Neural crest cell (in vitro differentiated cells): ENCODE results near the gene LRMDA. TPM values are rescaled to one million over a fixed set of nuclear protein-coding genes. Genes with fewer than 3 reads are reported as not detected.

ENCODE experiments used
- DNase-seq: peaks from one replicate; pipeline ENCODE4 v3.0.0; 2021; ENCODE audit warnings: low read depth, mixed read lengths, low spot score
- H3K27ac Mint-ChIP-seq: one replicate; pipeline ENCODE4 v1.8.0; 2021; ENCODE audit warnings: mild to moderate bottlenecking, mixed read lengths; ENCODE audit not compliant: unreplicated experiment
- H3K27me3 Mint-ChIP-seq: 2 replicates; pipeline ENCODE4 v1.8.0; 2021; ENCODE audit warnings: low read depth, mild to moderate bottlenecking, mixed read lengths
- H3K36me3 Mint-ChIP-seq: 2 replicates; pipeline ENCODE4 v1.8.0; 2021; ENCODE audit warnings: low read depth, mild to moderate bottlenecking, mixed read lengths
- H3K4me1 Mint-ChIP-seq: 2 replicates; pipeline ENCODE4 v1.8.0; 2021; ENCODE audit warnings: mixed read lengths
- H3K4me3 Mint-ChIP-seq: one replicate; pipeline ENCODE4 v1.8.0; 2021; ENCODE audit warnings: mild to moderate bottlenecking, mixed read lengths
- H3K9me3 Mint-ChIP-seq: 2 replicates; pipeline ENCODE4 v1.8.0; 2021; ENCODE audit warnings: mixed read lengths
- total RNA-seq: library from RNA; stranded (reverse); gene quantifications from 2 replicates; pipeline ENCODE4 v1.2.1, GENCODE V29; 2021
- TF ChIP-seq, protein P1 (sequence below): fragments of 200-600 bp; sonication (generic); conservative IDR thresholded peaks from 2 replicates; pipeline ENCODE4 v1.5.0; 2021; ENCODE audit warnings: antibody characterized with exemption, mild to moderate bottlenecking

LRMDA gene
- total RNA-seq, 1 donor from 2014 or later, result 3.1 TPM

DNA sequence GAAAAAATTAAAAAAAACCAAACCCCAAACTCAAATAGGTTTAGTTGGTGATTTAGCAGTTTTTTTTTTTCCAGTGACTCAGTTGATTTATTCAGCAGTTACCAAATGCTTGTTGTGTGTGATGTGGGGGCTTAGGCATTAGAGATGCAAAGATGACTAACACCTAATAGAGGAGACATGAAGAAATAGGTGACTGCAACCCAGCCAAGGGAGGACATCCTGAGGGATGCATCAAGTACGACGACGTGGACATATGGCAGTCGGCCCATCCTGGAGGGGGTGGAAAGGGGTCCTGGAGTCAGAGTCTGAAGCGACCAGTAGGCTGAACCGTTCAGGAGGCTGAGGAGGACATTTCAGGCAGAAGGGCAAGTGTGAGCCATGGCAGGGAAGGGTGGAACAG lies 35.5 kb downstream of the LRMDA start:
- Mint-ChIP-seq H3K4me1 (peaks cover 12% of the 10 kb centered on the region), H3K4me3 (no peak overlapping the region), H3K9me3 (no peaks in the 10 kb centered on the region), H3K27me3 (no peaks in the 10 kb centered on the region), H3K36me3 (no peaks in the 10 kb centered on the region), H3K27ac (no peak overlapping the region)
- TF ChIP-seq, protein P1, sequence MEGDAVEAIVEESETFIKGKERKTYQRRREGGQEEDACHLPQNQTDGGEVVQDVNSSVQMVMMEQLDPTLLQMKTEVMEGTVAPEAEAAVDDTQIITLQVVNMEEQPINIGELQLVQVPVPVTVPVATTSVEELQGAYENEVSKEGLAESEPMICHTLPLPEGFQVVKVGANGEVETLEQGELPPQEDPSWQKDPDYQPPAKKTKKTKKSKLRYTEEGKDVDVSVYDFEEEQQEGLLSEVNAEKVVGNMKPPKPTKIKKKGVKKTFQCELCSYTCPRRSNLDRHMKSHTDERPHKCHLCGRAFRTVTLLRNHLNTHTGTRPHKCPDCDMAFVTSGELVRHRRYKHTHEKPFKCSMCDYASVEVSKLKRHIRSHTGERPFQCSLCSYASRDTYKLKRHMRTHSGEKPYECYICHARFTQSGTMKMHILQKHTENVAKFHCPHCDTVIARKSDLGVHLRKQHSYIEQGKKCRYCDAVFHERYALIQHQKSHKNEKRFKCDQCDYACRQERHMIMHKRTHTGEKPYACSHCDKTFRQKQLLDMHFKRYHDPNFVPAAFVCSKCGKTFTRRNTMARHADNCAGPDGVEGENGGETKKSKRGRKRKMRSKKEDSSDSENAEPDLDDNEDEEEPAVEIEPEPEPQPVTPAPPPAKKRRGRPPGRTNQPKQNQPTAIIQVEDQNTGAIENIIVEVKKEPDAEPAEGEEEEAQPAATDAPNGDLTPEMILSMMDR, result no peak
- DNase-seq, result no peak

- no peaks in the 10 kb centered on the region for H3K27me3 Mint-ChIP-seq
- DNase-seq, result no peak
- no peak overlapping the region for H3K4me3 Mint-ChIP-seq
- H3K9me3 Mint-ChIP-seq, result peaks cover 7% of the 10 kb centered on the region
- H3K27ac Mint-ChIP-seq, result no peak overlapping the region
- peaks cover 12% of the 10 kb centered on the region for H3K4me1 Mint-ChIP-seq
- no peaks in the 10 kb centered on the region for H3K36me3 Mint-ChIP-seq
- TF ChIP-seq, protein P1, result no peak
These were observed 37.2 kb downstream of the LRMDA start for GRCh38 chr10:75468612-75469005.

GRCh38 chr10:75469006-75469616 lies 37.7 kb downstream of the LRMDA start:
- H3K4me3 Mint-ChIP-seq, result no peak overlapping the region
- DNase-seq, result no peak
- no peaks in the 10 kb centered on the region for H3K36me3 Mint-ChIP-seq
- H3K27ac Mint-ChIP-seq, result no peak overlapping the region
- peaks cover 7% of the 10 kb centered on the region for H3K9me3 Mint-ChIP-seq
- TF ChIP-seq, protein P1, result no peak
- peaks cover 11% of the 10 kb centered on the region for H3K4me1 Mint-ChIP-seq
- no peaks in the 10 kb centered on the region for H3K27me3 Mint-ChIP-seq

GRCh38 chr10:75470901-75471300 lies 39.5 kb downstream of the LRMDA start:
- Mint-ChIP-seq H3K27me3 (no peaks in the 10 kb centered on the region), H3K4me3 (no peak overlapping the region), H3K9me3 (peaks cover 12% of the 10 kb centered on the region), H3K4me1 (no peaks in the 10 kb centered on the region), H3K36me3 (no peaks in the 10 kb centered on the region), H3K27ac (peak overlapping the region; percentile 58)
- TF ChIP-seq, protein P1, result no peak
- DNase-seq, result no peak

DNA sequence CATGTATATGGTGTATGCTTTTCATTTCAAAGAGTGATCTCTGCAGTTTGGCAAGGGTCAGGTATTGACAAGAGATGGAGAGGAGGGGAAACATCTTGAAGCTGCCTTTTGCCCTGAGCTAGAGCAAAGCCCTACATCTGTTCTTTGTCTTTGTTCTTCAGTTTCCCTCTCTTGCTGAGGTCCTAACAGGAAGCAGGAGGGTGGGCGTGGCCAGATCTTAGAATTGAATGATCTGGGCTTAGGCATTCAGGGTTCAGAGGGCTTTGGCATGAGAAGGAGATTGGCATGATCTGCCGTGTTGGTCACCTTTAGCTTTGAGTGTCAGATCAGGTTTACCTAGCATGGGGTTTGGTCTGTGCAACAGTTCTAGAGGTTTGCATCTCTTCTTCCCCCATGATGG lies 41.3 kb downstream of the LRMDA start:
- no peak overlapping the region for H3K27ac Mint-ChIP-seq
- TF ChIP-seq, protein P1, result no peak
- no peaks in the 10 kb centered on the region for H3K27me3 Mint-ChIP-seq
- no peak overlapping the region for H3K4me3 Mint-ChIP-seq
- no peaks in the 10 kb centered on the region for H3K36me3 Mint-ChIP-seq
- no peaks in the 10 kb centered on the region for H3K4me1 Mint-ChIP-seq
- no peak for DNase-seq
- H3K9me3 Mint-ChIP-seq, result peaks cover 12% of the 10 kb centered on the region
